Body of pancreas (tissue), 4 donors: ENCODE measurements around the gene MAPK8. TPM values are rescaled to one million over a fixed set of nuclear protein-coding genes. Genes with fewer than 3 reads are reported as not detected.

Source experiments
- ATAC-seq: fragments of 150-250 bp; one replicate; pipeline ENCODE4 v1.9.1; 2016
- DNase-seq, 4 donors: peaks; one replicate each; pipeline ENCODE4 v3.0.0-alpha.2; 2019
- H3K27ac ChIP-seq, 4 donors: fragments of 200-600 bp; sonication (generic); 1 replicate in 3 of 4; 2 replicates in 1 of 4; pipeline versions ENCODE4 v1.5.1 to v1.6.1; 2016 to 2019; ENCODE audit warnings: mild to moderate bottlenecking in 1 of 4, mixed read lengths in 1 of 4, moderate library complexity in 1 of 4
- H3K27me3 ChIP-seq, 2 donors: fragments of 200-600 bp; sonication (generic); one replicate each; pipeline ENCODE4 v1.6.0; 2016; ENCODE audit warnings: mild to moderate bottlenecking in 1 of 2
- H3K36me3 ChIP-seq, 2 donors: fragments of 200-600 bp; sonication (generic); replicated peaks in 1 of 2; 2 replicates each; pipeline ENCODE4 v1.5.1; 2016; ENCODE audit warnings: low read depth in 2 of 2; ENCODE audit not compliant: insufficient read depth in 1 of 2
- H3K4me1 ChIP-seq: fragments of 200-600 bp; sonication (generic); one replicate; pipeline ENCODE4 v1.6.0; 2016
- H3K4me3 ChIP-seq, 2 donors: fragments of 200-600 bp; sonication (generic); 1 replicate in 1 of 2; 2 replicates in 1 of 2; pipeline ENCODE4 v1.5.1; 2016 to 2019
- H3K9me3 ChIP-seq, 3 donors: fragments of 200-600 bp; sonication (generic); 1 replicate in 2 of 3; 2 replicates in 1 of 3; pipeline ENCODE4 v1.5.1; 2016
- CTCF ChIP-seq, 7 experiments: fragments of 450-650 bp in 4 of 7; fragments of 200-600 bp in 3 of 7; sonication (generic) in 3 of 7; IDR thresholded peaks; one replicate each; pipeline ENCODE4 v1.5.1; 2016 to 2019; ENCODE audit warnings: antibody characterized with exemption in 7 of 7
- POLR2A ChIP-seq, 3 donors: fragments of 450-650 bp; IDR thresholded peaks; one replicate each; pipeline ENCODE4 v1.6.1; 2016; ENCODE audit warnings: antibody characterized with exemption in 3 of 3, mild to moderate bottlenecking in 2 of 3
- WGBS, 2 donors: methylation state at CpG; one replicate each; pipeline ENCODE4 v1.1.5; 2017; 5-methylcytosine and 5-hydroxymethylcytosine counted together
- intact Hi-C: fragments of 100-400 bp; cut with DNase I; formaldehyde crosslinking; loops from one replicate; pipeline ENCODE4 v1.15.1; 2023
- total RNA-seq, 2 donors: library from RNA; depleted of rRNA; stranded (reverse); fragments of >200 nt; gene quantifications; one replicate each; pipeline ENCODE4 v1.1.0, GENCODE V29; 2016

Gene MAPK8
- total RNA-seq, 2 donors from 2014 or later, result 16.1 to 22.7 TPM

GRCh38 chr10:48390933-48391845 is 84.7 kb downstream of the MAPK8 start:
- no peak overlapping the region for H3K27ac ChIP-seq
- no peaks in the 10 kb centered on the region for H3K27me3 ChIP-seq
- DNase-seq (no peak), ATAC-seq (peak; percentile 33)
- H3K9me3 ChIP-seq, result no peaks in the 10 kb centered on the region
- WGBS, 2 donors, result 75 to 87% methylated on average over 2 to 4 of the region's 4 CpGs
- intact Hi-C loops, result no loop called here
- no peaks in the 10 kb centered on the region for H3K36me3 ChIP-seq
- no peak for TF ChIP-seq POLR2A (IDR thresholded peaks at IDR 0.05)
- TF ChIP-seq CTCF (IDR thresholded peaks at IDR 0.05), result no peak
- H3K4me1 ChIP-seq, result peaks cover 22% of the 10 kb centered on the region
- H3K4me3 ChIP-seq, result no peak overlapping the region

DNA sequence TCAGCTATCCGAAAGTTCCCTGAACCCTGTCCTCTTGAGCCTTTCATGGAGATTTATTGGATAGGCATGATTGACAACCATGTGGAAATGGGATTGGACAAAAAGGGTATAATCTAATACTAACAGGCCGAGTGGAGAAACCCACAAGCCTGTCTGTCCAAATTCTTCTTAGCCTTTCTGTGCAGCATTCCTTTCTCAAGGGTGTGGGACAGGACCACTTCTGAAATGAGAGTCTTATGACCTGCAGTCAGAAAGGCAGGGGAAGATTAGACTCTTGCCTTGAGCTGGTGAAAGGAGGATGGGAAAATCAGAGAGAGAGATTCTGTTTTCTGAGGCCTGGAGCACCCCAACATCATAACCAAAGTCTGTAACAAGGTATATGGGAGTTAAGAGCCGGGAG is 85.5 kb downstream of the MAPK8 start:
- Histone ChIP-seq H3K36me3 (no peaks in the 10 kb centered on the region), H3K27me3 (no peaks in the 10 kb centered on the region), H3K27ac (no peak overlapping the region), H3K4me1 (peaks cover 22% of the 10 kb centered on the region), H3K4me3 (no peak overlapping the region), H3K9me3 (no peaks in the 10 kb centered on the region)
- TF ChIP-seq POLR2A (IDR thresholded peaks at IDR 0.05) (no peak), CTCF (IDR thresholded peaks at IDR 0.05) (no peak)
- 97% methylated on average over 3 of the region's 3 CpGs for WGBS, 2 donors
- ATAC-seq (no peak), DNase-seq (no peak)
- intact Hi-C loops, result no loop called here

DNA sequence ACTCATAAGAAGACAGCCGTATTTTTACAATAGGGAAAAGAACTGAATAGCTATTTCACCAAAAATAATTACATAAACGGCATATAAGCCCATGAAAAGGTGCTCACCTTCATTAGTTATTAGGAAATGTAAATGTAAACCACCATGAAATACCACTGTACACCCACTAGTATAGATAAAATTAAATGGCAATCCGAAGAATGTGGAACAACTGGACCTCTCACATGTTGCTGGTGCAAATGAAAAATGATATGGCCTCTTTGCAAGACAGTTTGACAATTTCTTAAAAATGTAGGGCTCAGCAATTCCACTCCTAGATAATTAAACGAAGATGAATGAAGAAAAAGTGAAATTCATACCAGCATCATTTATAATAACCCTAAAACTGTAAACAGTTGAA is 91.8 kb downstream of the MAPK8 start:
- intact Hi-C loops, result no loop called here
- ATAC-seq, result no peak
- H3K27ac ChIP-seq, result no peak overlapping the region
- TF ChIP-seq CTCF (IDR thresholded peaks at IDR 0.05), result no peak
- no peak for TF ChIP-seq POLR2A (IDR thresholded peaks at IDR 0.05)
- WGBS, 2 donors, result 81 to 84% methylated on average over 4 of the region's 4 CpGs
- no peaks in the 10 kb centered on the region for H3K9me3 ChIP-seq
- peaks cover 20% of the 10 kb centered on the region for H3K4me1 ChIP-seq
- H3K36me3 ChIP-seq, result no peaks in the 10 kb centered on the region
- H3K4me3 ChIP-seq, result no peak overlapping the region
- H3K27me3 ChIP-seq, result no peaks in the 10 kb centered on the region
- no peak for DNase-seq

- Histone ChIP-seq H3K4me1 (peaks cover 20% of the 10 kb centered on the region), H3K27ac (no peak overlapping the region), H3K27me3 (no peaks in the 10 kb centered on the region), H3K4me3 (no peak overlapping the region), H3K36me3 (no peaks in the 10 kb centered on the region), H3K9me3 (no peaks in the 10 kb centered on the region)
- ATAC-seq (no peak), DNase-seq (no peak)
- intact Hi-C loops, result no loop called here
- TF ChIP-seq POLR2A (IDR thresholded peaks at IDR 0.05) (no peak), CTCF (IDR thresholded peaks at IDR 0.05) (no peak)
- 80 to 85% methylated on average over 5 of the region's 5 CpGs for WGBS, 2 donors
Measured at GRCh38 chr10:48399056-48399541, 92.6 kb downstream of the MAPK8 start.
